GM21786 (cell line): Measurements from ENCODE around the gene SLCO1A2.
A peak's percentile ranks its signal among the peaks of the same experiment; 100 is the strongest.

Experiments used
- ATAC-seq: cut with Tn5 transposase; IDR thresholded peaks from one replicate; pipeline ENCODE4 v1.9.1; 2021; ENCODE audit not compliant: unreplicated experiment

Gene SLCO1A2

DNA sequence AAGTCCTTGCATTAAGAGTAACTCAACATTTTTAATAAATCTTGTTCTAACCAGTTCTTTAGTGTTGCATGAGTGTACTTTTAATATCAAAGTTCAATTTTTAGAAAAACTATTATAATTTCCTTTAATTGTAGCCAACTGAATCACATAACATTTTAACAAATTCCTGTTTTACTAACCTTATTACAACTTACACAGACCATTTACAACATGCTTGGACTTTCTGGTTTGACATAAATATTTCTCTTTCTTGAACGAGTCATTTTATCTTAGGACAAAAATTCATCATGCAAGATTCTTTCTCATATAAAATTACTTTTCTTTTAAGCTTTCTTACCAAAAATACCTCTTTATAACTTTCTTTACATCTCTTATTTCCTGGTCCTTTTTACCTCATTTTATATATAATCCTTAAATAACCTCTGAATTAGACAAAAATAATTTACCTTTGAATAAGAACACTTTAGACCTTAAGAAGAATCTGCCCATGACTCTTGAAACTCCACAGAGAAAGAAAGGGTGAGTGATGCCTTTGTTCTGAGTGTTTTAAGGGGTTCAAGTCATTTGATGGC is 3.9 kb downstream of the SLCO1A2 start:
- no peak for ATAC-seq

DNA sequence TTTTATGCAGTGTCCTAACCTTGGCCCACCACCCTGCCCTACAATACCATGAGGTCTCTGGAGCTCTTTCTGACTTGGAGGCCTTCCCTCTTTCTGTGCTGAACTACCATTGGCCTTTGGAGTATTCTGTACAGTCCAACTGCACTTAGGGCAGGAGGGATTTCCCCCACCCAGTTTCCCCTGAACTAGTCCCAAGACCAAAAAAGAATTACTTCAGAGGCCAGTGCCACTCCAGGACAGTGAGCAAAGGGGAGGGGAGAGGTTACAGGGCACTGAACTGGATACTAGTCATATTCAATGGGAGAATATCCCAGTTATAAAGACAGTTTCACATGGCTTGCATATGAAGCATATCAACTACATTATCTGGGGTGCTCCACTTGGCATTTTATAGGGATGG is 6.1 kb downstream of the SLCO1A2 start:
- no peak for ATAC-seq

DNA sequence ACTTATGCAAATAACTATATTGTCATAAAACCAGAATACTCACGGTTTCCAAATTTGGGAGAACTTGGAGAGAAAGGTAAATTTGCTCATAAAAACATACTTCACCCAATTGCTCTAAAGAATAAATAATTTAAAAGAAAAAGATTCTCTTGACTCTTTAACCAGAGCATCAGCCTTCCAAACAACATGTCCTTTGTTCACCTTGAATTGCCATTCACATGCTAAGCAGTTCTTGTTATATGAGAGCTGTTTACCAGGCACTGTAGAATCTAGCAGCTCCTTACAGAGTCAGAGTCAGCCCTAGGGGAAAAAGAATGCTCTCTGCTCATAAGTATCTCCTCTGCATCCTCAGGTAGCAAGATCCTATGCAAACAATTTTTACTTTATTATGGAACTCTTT is 10.2 kb downstream of the SLCO1A2 start:
- ATAC-seq: no peak

DNA sequence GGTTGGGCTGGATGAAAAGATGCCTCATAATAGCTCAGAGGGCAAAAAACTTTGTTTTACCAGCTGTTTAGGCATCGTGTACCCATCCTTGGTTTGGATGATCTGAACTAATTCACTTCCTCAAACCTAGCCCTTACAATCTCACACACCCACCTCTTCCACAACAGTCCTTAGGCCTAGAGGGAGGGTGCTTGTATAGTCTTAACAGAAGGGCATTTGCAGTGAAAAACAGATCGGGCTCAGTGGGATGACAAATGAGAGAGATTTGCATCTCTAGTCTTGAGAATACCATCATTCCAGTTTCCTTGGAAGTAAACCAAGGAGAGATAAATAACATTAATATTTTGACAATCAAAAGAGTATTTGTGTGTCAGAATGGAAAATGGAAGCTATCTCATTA is 11.0 kb downstream of the SLCO1A2 start:
- no peak for ATAC-seq

DNA sequence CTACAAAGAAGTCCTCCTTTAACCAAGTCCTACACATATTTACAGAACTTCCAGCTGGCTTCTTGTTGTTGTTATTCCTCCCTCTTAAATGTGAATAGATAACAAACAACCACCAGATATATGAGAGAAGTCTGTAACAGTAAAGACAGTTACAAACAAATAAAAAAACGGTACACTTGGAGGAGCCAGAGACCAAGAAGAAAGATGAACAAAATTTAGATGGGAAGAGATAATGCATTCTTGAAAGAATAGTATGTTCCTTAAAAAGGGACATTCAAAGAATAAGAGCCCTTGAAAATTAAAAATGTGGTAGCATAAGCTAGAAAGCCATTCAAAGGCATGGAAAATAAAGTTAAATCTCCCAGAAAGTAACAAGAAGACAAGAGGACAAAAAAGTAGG is 25.9 kb downstream of the SLCO1A2 start:
- no peak for ATAC-seq

DNA sequence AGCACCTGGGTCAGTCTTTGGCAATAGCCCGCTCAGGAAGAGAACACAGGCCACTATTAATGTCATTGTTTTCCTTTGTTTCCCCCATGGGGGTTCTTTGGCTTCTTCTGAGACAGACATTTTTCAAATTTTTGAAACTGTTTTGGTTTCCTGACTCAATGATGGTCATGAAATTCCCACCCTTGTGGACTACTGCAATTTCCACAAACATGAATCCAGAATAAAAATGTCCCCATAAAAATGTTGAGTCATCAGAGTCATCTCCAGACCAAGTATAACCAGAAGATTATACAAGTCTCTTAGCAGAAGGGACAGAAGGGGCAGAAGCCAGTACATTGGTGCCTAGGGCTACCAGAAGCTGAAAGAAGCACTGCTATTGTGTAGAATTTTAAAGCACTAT is 29.1 kb downstream of the SLCO1A2 start:
- no peak for ATAC-seq

DNA sequence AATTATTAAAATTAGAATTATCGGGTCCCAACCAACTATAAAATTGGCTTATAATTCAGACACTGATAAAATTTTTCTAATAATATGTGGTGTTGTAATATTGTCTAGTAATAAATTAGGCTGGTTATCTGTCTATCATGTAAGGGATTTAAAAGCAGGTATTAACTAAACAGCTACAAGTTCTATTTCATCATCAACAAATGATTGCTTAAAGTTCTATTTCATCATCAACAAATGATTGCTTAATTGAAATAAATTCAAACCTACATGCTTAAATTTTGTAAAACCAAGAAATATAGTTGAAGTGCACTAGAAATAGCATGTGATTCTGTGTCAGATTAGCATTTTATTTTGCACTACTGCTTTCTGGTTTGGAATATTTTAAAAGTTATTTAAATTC is 34.1 kb downstream of the SLCO1A2 start:
- no peak for ATAC-seq

DNA sequence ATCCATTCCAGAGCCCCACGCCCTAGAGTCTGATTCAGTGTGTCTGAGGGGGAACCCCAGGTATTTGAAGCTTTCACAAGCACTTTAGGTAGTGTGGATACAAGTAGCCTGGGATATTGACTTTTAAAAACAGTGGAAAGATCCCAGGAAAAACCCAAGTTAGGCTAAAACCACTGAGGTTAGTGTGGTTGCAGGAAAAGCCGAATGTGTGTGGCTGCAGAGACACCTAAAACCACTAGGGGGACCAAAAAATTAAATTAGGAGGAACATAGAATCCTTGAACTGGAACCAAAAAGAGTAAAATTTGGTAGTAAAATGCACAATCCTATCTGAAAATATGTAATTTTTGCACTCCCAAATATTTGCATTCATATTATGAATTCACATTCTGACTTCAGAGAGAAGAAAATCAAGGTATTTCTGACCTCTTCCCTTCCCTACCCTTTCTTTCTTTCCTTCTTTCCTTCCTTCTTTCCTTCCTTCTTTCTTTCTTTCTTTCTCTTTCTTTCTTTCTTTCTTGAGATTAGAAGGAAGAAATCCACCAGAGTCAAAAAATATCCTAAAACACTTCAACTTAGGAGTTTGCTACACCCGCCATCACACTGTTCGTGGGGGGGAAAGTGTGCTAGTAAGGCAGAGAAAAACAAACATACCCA is 37.8 kb downstream of the SLCO1A2 start:
- peak; percentile 74 for ATAC-seq

DNA sequence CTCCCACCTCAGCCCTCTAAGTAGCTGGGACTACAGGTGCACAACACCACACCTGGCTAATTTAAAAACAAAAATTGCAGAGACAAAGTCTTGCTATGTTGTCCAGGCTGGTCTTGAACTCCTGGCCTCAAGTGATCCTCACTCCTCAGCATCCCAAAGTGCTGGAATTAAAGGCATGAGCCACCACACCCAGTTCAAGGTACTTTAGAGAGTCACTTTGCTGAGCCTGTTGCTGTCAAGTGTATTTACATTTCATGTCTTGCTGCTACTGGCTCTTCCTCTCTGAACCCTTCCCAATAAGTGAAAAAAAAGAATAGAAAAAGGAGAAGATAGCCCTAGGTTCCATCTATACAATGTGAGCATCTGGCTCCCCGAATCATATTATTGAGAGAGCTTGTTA is 38.4 kb downstream of the SLCO1A2 start:
- ATAC-seq: no peak

DNA sequence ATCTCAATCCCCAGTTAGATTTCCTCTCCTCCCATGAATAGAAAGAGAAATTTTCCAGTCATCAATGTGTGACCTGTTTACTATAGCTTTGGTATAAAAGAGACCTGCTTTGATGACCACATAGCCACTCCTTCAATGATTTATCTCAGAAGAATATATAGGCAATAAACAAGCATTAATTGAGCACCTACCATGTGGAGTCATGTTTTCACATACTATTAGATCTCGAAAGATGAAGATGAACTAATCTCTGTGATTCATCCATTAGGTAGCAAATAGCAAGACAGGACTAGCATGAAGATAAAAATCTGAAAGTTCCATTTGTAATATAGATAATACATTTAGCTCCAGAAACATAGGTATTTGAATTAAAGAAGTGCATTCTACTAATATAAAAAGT is 40.5 kb downstream of the SLCO1A2 start:
- no peak for ATAC-seq

DNA sequence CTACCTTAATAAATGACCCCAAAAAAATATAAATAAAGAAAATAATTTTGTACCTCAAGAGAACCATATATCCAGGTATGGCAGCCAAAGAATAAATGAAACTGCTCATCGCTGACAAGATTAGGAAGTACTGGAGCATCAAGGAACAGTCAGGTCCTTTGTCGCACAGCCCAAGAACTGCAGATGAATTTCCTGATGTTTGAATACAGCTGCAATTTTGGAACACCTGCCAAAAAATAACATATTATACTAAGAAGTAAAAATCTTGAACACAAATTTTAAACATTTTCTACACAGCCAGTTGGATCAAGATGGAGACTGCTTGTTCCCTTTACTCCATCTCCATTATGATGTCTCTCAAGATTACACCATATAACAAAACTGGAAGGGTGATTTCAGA is 42.6 kb downstream of the SLCO1A2 start:
- ATAC-seq: no peak

DNA sequence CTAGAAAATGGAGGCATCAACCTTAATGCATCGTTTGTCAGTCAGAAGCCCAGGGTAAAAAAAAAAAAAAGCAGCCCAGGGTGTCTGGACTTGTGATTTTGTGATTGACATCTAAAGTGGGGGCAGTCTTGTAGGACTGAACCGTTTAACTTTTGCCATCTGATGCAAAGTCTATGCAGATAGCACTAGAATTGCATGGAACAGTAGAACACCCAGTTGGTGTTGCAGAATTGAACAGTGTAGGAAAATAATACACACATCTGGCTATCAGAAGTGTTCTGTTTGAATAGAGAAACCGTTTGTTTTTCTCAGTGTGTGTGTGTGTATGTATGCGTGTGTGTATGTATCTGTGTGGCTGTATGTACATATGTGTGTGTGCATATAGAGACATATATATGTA is 45.0 kb downstream of the SLCO1A2 start:
- ATAC-seq: no peak

DNA sequence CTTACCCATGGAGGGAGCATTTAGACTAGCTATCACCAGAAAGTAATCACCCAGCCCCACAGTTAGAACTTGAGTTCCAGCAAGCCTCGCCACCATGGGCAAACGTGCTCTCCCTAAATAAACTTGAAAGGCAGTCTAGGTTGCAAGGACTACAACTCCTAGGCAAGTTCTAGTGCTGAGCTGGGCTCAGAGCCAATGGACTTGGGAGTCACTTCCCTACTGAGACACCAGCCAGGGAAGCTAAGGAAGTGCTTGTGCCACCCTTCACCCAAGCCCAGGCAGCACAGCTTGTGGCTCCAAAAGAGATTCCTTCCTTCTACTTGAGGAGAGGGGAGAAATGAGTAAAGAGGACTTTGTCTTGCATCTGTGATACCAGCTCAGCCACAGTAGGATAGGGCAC is 57.9 kb downstream of the SLCO1A2 start:
- ATAC-seq: no peak

DNA sequence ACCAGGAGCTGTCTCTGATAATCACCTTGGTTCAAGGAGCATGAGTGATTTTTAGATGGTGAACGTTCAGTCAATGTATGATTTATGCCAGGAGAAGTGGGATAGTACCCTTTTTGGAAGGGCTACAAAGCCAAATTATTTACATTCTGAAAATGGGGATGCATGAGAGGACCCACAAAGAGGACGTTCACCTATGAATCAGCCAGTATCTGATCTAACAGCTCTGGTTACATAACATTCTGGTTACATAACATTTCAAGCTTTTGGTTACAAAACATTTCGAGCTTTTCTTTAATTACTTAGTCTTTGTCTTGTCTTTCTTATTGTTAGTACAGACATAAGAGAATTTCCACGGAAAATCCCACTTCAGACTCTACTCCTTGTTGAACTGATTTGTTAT is 68.8 kb downstream of the SLCO1A2 start:
- ATAC-seq: no peak

DNA sequence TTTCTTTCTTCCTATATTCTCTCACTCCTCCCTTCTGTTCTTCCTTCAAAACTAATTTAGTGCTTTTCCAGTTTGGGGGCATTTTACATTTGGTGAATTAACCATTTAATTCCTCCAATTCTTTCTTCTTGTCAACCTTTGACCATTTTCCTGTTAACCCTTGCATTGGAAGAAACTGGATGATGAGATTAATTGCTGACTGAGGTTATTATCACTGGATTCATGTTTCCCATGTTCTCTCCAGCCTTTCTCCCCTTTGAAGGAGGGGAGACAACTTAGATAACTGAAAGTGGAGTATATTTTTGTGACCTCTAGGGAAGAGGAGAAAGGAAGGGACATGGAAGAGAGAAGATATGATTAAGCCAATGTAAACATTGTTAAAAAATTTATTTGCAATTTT is 70.5 kb downstream of the SLCO1A2 start:
- no peak for ATAC-seq

DNA sequence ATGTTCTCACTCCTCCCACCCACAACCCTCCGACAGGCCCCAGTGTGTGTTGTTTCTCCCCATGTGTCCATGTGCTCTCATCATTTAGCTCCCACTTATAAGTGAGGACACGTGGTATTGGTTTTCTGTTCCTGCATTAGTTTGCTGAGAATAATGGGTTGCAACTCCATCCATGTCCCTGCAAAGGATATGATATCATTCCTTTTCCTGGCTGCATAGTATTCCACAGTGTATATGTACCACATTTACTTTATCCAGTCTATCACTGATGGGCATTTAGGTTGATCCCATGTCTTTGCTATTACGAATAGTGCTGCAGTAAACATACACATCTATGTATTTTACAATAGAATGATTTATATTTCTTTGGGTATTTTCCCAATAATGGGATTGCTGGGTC is 77.5 kb downstream of the SLCO1A2 start:
- ATAC-seq: no peak

DNA sequence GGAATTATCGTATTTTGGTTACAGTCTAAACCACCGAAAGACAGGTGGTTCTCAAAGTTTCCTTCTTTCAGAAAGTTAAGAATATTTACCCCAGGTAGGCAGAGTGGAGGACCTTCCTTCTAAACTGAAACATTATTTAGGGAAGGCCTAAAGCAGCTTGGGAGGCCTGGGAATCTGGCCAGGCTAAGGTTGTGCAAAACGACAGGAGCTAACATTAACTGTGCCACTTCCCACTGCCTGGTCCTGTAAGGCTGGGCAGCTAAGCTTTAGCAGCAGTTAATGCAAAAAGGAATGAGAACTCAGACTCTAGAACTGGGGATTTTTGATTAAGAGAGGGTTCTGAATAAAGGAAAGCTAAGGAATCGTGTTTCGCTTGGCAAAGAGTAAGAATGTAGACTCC is 82.6 kb downstream of the SLCO1A2 start:
- ATAC-seq: no peak

DNA sequence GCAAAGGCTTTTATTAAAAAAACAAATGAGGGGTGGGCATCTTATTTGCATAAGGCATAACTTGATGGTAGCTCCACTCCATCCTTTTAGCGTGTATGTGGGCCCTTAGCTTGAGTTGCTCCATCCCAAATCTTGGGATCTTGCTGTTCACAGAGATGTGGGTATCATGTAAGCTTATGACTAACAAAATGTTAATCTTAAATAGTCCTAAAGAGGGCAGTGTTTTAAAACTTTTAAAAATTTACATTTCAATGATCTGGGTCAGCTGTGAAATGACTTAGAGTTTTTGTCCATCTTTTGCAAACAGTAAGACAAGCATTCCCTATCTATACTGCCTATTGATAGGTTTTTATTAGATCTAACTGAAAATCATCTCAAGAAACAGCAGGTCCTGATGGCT is 86.0 kb downstream of the SLCO1A2 start:
- no peak for ATAC-seq

DNA sequence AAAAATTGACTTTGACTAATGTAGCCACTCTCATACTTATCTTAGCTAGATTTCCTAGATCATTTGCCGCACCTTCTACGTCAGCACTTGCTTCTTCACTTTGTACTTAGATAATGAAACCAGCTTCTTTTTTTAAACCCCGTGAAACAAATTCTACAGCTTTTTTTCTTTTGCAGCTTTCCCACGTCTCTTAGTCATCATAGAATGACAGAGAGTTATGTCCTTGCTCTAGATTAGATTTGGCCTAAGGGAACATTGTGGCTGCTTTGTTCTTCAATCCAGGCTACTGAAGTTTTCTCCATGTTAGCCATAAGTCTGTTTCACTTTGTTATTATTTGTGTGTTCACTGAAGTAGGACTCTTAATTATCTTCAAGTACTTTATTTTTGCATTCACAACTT is 94.9 kb downstream of the SLCO1A2 start:
- ATAC-seq: no peak

DNA sequence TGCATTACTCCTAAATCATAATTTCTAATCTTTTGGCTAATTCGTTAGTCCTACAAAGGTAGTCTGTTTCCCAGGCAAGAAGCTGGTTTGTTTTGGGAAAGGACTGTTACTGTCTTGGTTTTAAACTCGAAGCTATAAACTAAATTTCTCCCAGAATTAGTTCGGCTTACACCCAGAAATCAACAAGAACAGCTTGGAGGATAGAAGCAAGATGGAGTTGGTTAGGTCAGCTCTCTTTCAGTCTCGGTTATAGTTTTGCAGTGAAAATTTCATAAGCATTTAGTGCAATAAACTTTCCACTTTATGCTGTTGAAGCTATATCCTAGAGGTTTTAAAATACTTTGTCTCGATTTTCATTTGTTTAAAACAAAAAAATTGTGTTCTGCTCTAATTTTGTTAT is 100.3 kb downstream of the SLCO1A2 start:
- ATAC-seq: no peak

DNA sequence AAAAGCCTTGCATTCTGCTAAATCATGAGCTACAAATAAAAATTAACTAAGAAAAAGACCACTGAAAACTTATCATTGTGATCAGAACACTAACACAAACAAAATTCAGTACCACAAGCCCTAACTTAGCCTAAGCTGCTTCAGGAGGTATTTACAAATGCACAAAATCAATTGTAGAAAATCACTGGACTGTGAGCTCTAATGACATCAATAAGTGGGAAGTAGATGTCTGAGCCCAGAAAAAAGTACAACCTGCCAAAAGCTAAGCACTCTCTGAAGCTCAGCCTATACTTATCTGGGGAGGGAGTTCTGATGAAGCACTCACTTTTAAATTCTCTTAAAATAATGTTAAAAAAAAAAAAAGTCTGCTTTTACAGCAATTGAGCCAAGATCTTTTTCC is 110.8 kb downstream of the SLCO1A2 start:
- no peak for ATAC-seq

DNA sequence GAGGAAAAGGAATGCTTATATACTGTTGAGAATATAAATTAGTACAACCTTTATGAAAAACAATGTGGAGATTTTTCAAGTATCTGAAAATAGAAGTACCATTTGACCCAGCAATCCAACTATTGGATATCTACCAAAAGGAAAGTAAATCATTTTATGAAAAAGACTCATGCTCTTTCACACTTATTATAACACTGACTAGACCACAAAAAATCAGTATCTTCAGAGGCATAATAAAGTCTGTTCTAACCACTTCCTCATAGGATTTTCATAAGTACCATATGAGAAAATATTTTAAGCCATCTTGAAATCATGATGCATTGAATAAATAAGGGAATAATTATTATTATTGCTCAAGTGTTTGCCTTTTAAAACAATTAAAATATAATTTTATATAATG is 112.9 kb downstream of the SLCO1A2 start:
- ATAC-seq: no peak

DNA sequence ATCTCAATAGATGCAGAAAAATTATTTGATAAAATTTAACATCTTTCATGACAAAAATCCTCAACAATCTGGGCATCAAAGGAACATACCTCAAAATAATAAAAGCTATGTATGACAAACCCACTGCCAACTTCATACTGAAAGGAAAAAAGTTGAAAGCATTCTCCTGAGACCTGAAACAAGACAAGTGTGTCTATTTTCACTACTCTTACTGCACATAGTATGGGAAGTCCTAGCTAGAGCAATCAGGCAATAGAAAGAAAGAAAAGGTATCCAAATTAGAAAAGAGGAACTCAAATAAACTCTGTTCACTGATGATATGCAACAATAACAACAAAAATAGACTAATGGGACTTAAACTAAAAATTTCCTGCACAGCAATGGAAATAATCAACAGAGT is 113.6 kb downstream of the SLCO1A2 start:
- ATAC-seq: no peak
